Breast epithelium (tissue), 3 donors: Measurements from ENCODE around the gene TNS4.
A peak's percentile ranks its signal among the peaks of the same experiment; 100 is the strongest.

Source experiments
- CTCF ChIP-seq, 3 donors: fragments of 450-650 bp; IDR thresholded peaks; one replicate each; pipeline ENCODE4 v1.5.1; 2016 to 2017; ENCODE audit warnings: antibody characterized with exemption in 3 of 3, mild to moderate bottlenecking in 3 of 3, moderate library complexity in 3 of 3
- POLR2A ChIP-seq: fragments of 450-650 bp; IDR thresholded peaks from one replicate; pipeline ENCODE4 v1.6.1; 2016; ENCODE audit warnings: antibody characterized with exemption, mild to moderate bottlenecking, moderate library complexity
- POLR2AphosphoS5 ChIP-seq, 3 donors: sonication (generic); formaldehyde crosslinking; IDR thresholded peaks; one replicate each; pipeline ENCODE4 v1.6.1; 2017; ENCODE audit warnings: antibody characterized with exemption in 3 of 3

- TF ChIP-seq POLR2AphosphoS5 (IDR thresholded peaks at IDR 0.05) (peak in 2 of 3 donors; percentile 19 to 35), POLR2A (no peak), CTCF (IDR thresholded peaks at IDR 0.05) (no peak)
Observed at GRCh38 chr17:40452216-40452787, 49.1 kb downstream of the TNS4 start.
